Measurements from ENCODE around the gene MAPK6. TPM values are rescaled to one million over a fixed set of nuclear protein-coding genes. Genes with fewer than 3 reads are reported as not detected.
A peak's percentile ranks its signal among the peaks of the same experiment; 100 is the strongest.

The MAPK6 gene
- total and polyA plus RNA-seq, 9 of the 15 experiments (the other 6 are each of a cell fraction or from before 2014, with no cell fraction given), result 28.5 to 97.1 (median 74.0) TPM

DNA sequence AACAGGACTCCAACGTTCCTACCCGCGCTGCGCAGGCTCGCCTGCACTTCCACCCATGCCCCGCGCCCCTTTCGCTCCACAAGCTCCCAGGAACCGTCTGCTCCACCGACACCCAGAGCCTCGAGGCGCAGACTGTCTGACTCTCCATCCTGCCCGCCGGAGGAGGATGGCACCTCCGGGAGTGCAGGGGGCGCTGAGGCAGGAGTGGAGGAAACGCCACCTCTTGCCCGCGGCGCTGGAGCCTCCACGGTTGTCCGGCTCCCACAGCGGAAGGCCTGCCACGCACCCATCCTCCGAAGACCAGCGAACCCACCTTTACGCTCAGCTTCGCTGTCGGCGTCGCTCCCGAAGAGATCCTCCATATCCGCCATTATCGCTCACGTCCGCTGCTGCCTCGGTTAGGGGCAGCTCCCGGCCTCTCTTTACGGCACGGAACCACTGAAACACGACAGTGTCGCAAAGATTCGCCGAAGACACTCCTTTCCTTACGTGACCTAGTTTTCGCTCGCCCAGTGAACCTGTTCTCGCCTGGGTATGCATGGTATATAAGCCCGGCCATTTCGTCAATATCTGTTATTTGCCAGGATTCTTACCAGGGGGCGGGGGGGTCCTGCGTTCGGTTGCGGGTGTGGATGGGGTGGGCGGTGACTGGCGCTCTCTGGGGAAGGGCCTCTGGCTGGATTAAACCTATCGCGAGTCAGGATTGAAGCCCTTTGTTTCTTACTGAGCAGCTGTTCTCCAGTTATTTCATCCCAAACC lies 47.5 kb upstream of the MAPK6 start, which contains the start of gene LEO1 (continued):
- TF ChIP-seq OTX1 (CRISPR knock-in tag; IDR thresholded peaks at IDR 0.05) (no peak), CHD1 (IDR thresholded peaks at IDR 0.05; ENCODE audit: low read length) (no peak), LEF1 (IDR thresholded peaks at IDR 0.05) (0 out of 2 replicates have a peak, but pooled peaks have one; percentile 13), ESRRA (IDR thresholded peaks at IDR 0.05; ENCODE audit: borderline replicate concordance, low read depth) (peak; percentile 54; the same call in 1 of the 2 replicates), POLR2G (IDR thresholded peaks at IDR 0.05; ENCODE audit: low read depth, low read length) (peak; percentile 91), ZNF274 (IDR thresholded peaks at IDR 0.05; ENCODE audit: borderline replicate concordance, low read depth, low read length) (no peak), NR2C2 (CRISPR knock-in tag; IDR thresholded peaks at IDR 0.05) (no peak), NR2C2 (tag; IDR thresholded peaks at IDR 0.05) (peak; percentile 69; the same call in 1 of the 2 replicates), ZNF668 (CRISPR knock-in tag; IDR thresholded peaks at IDR 0.05) (no peak), ATF7 (IDR thresholded peaks at IDR 0.05) (peak; percentile 78), ZBED1 (IDR thresholded peaks at IDR 0.05) (peak; percentile 60), FOXP1 (CRISPR knock-in tag; IDR thresholded peaks at IDR 0.05) (peak; percentile 63; the same call in 1 of the 2 replicates), GATAD2A (IDR thresholded peaks at IDR 0.05) (0 out of 2 replicates have a peak, but pooled peaks have one; percentile 9), BDP1 (IDR thresholded peaks at IDR 0.05; ENCODE audit: insufficient read depth, insufficient read length) (no peak), FUS (optimal IDR thresholded peaks at IDR 0.05; ENCODE audit: low read depth, low read length) (no peak), ZNF232 (CRISPR knock-in tag; IDR thresholded peaks at IDR 0.05) (no peak; the same call in 1 of the 2 replicates), PHF20 (IDR thresholded peaks at IDR 0.05; ENCODE audit: partially characterized antibody) (peak; percentile 89), ZNF766 (CRISPR knock-in tag; conservative IDR thresholded peaks at IDR 0.05) (0 out of 2 replicates have a peak, but pooled peaks have one; percentile 15)
- TF ChIP-seq, protein P1, sequence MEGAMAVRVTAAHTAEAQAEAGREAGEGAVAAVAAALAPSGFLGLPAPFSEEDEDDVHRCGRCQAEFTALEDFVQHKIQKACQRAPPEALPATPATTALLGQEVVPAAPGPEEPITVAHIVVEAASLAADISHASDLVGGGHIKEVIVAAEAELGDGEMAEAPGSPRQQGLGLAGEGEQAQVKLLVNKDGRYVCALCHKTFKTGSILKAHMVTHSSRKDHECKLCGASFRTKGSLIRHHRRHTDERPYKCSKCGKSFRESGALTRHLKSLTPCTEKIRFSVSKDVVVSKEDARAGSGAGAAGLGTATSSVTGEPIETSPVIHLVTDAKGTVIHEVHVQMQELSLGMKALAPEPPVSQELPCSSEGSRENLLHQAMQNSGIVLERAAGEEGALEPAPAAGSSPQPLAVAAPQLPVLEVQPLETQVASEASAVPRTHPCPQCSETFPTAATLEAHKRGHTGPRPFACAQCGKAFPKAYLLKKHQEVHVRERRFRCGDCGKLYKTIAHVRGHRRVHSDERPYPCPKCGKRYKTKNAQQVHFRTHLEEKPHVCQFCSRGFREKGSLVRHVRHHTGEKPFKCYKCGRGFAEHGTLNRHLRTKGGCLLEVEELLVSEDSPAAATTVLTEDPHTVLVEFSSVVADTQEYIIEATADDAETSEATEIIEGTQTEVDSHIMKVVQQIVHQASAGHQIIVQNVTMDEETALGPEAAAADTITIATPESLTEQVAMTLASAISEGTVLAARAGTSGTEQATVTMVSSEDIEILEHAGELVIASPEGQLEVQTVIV (CRISPR knock-in tag; IDR thresholded peaks at IDR 0.05; ENCODE audit: borderline replicate concordance), result peak; percentile 99
- TF ChIP-seq, protein P2, sequence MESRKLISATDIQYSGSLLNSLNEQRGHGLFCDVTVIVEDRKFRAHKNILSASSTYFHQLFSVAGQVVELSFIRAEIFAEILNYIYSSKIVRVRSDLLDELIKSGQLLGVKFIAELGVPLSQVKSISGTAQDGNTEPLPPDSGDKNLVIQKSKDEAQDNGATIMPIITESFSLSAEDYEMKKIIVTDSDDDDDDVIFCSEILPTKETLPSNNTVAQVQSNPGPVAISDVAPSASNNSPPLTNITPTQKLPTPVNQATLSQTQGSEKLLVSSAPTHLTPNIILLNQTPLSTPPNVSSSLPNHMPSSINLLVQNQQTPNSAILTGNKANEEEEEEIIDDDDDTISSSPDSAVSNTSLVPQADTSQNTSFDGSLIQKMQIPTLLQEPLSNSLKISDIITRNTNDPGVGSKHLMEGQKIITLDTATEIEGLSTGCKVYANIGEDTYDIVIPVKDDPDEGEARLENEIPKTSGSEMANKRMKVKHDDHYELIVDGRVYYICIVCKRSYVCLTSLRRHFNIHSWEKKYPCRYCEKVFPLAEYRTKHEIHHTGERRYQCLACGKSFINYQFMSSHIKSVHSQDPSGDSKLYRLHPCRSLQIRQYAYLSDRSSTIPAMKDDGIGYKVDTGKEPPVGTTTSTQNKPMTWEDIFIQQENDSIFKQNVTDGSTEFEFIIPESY (CRISPR knock-in tag; IDR thresholded peaks at IDR 0.05), result 0 out of 2 replicates have a peak, but pooled peaks have one; percentile 53
- TF ChIP-seq, protein P3, sequence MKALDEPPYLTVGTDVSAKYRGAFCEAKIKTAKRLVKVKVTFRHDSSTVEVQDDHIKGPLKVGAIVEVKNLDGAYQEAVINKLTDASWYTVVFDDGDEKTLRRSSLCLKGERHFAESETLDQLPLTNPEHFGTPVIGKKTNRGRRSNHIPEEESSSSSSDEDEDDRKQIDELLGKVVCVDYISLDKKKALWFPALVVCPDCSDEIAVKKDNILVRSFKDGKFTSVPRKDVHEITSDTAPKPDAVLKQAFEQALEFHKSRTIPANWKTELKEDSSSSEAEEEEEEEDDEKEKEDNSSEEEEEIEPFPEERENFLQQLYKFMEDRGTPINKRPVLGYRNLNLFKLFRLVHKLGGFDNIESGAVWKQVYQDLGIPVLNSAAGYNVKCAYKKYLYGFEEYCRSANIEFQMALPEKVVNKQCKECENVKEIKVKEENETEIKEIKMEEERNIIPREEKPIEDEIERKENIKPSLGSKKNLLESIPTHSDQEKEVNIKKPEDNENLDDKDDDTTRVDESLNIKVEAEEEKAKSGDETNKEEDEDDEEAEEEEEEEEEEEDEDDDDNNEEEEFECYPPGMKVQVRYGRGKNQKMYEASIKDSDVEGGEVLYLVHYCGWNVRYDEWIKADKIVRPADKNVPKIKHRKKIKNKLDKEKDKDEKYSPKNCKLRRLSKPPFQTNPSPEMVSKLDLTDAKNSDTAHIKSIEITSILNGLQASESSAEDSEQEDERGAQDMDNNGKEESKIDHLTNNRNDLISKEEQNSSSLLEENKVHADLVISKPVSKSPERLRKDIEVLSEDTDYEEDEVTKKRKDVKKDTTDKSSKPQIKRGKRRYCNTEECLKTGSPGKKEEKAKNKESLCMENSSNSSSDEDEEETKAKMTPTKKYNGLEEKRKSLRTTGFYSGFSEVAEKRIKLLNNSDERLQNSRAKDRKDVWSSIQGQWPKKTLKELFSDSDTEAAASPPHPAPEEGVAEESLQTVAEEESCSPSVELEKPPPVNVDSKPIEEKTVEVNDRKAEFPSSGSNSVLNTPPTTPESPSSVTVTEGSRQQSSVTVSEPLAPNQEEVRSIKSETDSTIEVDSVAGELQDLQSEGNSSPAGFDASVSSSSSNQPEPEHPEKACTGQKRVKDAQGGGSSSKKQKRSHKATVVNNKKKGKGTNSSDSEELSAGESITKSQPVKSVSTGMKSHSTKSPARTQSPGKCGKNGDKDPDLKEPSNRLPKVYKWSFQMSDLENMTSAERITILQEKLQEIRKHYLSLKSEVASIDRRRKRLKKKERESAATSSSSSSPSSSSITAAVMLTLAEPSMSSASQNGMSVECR (CRISPR knock-in tag; IDR thresholded peaks at IDR 0.05), result peak; percentile 59; the same call in 1 of the 2 replicates

Data from K562 (cell line).